Right lobe of liver (tissue), 6 donors: ENCODE results near the gene KLHDC8B. TPM values are rescaled to one million over a fixed set of nuclear protein-coding genes. Genes with fewer than 3 reads are reported as not detected.
A peak's percentile ranks its signal among the peaks of the same experiment; 100 is the strongest.

Experiments
- ATAC-seq, 4 donors: fragments of 200-7000 bp; cut with Tn5 transposase; one replicate each; pipeline ENCODE4 v1.9.1; 2020; ENCODE audit warnings: mild to moderate bottlenecking in 4 of 4, moderate library complexity in 4 of 4
- DNase-seq, 3 donors: peaks; one replicate each; pipeline ENCODE4 v3.0.0-alpha.2; 2020
- H3K27ac ChIP-seq, 3 donors: fragments of 200-600 bp; one replicate each; pipeline ENCODE4 v1.8.0; 2022
- H3K27me3 ChIP-seq, 2 donors: fragments of 200-600 bp; one replicate each; pipeline ENCODE4 v1.8.0; 2022
- H3K36me3 ChIP-seq, 4 donors: fragments of 200-600 bp; sonication (generic) in 1 of 4; one replicate each; pipeline versions ENCODE4 v1.5.1 to v1.8.0; 2017 to 2022; ENCODE audit warnings: control low read depth in 1 of 4
- H3K4me1 ChIP-seq, 4 donors: fragments of 200-600 bp; sonication (generic) in 1 of 4; one replicate each; pipeline versions ENCODE4 v1.5.1 to v1.8.0; 2017 to 2022; ENCODE audit warnings: control low read depth in 1 of 4
- H3K4me3 ChIP-seq, 3 donors: fragments of 200-600 bp; one replicate each; pipeline ENCODE4 v1.8.0; 2022
- H3K9me3 ChIP-seq, 4 donors: fragments of 200-600 bp; sonication (generic) in 1 of 4; one replicate each; pipeline versions ENCODE4 v1.5.1 to v1.8.0; 2017 to 2022; ENCODE audit warnings: control low read depth in 1 of 4
- POLR2A ChIP-seq: fragments of 450-650 bp; IDR thresholded peaks from one replicate; pipeline ENCODE4 v1.6.1; 2017; ENCODE audit warnings: antibody characterized with exemption, mild to moderate bottlenecking
- WGBS: methylation state at CpG from one replicate; pipeline ENCODE4 v1.1.6; 2018; ENCODE audit warnings: low coverage, low lambda C conversion rate; ENCODE audit not compliant: insufficient coverage; ENCODE audit errors: missing lambda C conversion rate; 5-methylcytosine and 5-hydroxymethylcytosine counted together
- intact Hi-C, 2 donors: fragments of 100-400 bp; cut with DNase I; formaldehyde crosslinking; loops; one replicate each; pipeline versions ENCODE4 v1.11.2 to v1.14.1; 2022
- total RNA-seq, 6 experiments: library from RNA; depleted of rRNA in 2 of 6; stranded (reverse); fragments of >200 nt in 2 of 6; fragmentation: NEBNext Ultra II Directional in 3 of 6; extraction: Animal tissue kit (Norgen Biotek cat#: 25700) in 3 of 6; gene quantifications; one replicate each; pipeline versions ENCODE4 v1.1.0 to v1.2.4, GENCODE V29; 2016 to 2023
- TF ChIP-seq, protein P1 (sequence below), 4 donors: fragments of 200-600 bp in 3 of 4; fragments of 450-650 bp in 1 of 4; IDR thresholded peaks; one replicate each; pipeline versions ENCODE4 v1.5.1 to v1.8.0; 2016 to 2022; ENCODE audit warnings: antibody characterized with exemption in 4 of 4, mild to moderate bottlenecking in 2 of 4
- donor health status: DM: no; HTN: yes; CAD: no.
- donor health status: DM: no; HTN: no; CAD: no.
- donor health status: DM: no; HTN: no; CAD: no.
- donor health status: DM: no; HTN: yes; CAD: no.
- donor health status: DM: no; HTN: yes; CAD: no.

The KLHDC8B gene
- total RNA-seq, 6 experiments from 2014 or later: 10.4 to 15.2 (median 11.5) TPM

- intact Hi-C loops: no loop called here
- peak overlapping the region in 1 of 3 donors; percentile 0 for H3K27ac ChIP-seq
- WGBS: 8% methylated on average over 2 of the region's 4 CpGs
- no peaks in the 10 kb centered on the region for H3K36me3 ChIP-seq
- no peak for TF ChIP-seq POLR2A
- TF ChIP-seq, protein P1, sequence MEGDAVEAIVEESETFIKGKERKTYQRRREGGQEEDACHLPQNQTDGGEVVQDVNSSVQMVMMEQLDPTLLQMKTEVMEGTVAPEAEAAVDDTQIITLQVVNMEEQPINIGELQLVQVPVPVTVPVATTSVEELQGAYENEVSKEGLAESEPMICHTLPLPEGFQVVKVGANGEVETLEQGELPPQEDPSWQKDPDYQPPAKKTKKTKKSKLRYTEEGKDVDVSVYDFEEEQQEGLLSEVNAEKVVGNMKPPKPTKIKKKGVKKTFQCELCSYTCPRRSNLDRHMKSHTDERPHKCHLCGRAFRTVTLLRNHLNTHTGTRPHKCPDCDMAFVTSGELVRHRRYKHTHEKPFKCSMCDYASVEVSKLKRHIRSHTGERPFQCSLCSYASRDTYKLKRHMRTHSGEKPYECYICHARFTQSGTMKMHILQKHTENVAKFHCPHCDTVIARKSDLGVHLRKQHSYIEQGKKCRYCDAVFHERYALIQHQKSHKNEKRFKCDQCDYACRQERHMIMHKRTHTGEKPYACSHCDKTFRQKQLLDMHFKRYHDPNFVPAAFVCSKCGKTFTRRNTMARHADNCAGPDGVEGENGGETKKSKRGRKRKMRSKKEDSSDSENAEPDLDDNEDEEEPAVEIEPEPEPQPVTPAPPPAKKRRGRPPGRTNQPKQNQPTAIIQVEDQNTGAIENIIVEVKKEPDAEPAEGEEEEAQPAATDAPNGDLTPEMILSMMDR (IDR thresholded peaks at IDR 0.05): no peak
- no peaks in the 10 kb centered on the region for H3K27me3 ChIP-seq
- H3K4me3 ChIP-seq: no peak overlapping the region
- DNase-seq: peak in 2 of 3 donors; percentile 67 to 79
- peaks cover 0 to 33% (median 12%) of the 10 kb centered on the region in 4 donors for H3K4me1 ChIP-seq
- peak in 3 of 4 donors; percentile 25 to 54 (median 42) for ATAC-seq
- H3K9me3 ChIP-seq: no peaks in the 10 kb centered on the region
Measured at GRCh38 chr3:49135499-49135898, 35.9 kb upstream of the KLHDC8B start.

GRCh38 chr3:49140080-49140479, 31.3 kb upstream of the KLHDC8B start:
- TF ChIP-seq, protein P1 (IDR thresholded peaks at IDR 0.05): no peak
- no peak for TF ChIP-seq POLR2A
- no peaks in the 10 kb centered on the region for H3K9me3 ChIP-seq
- peaks cover 0 to 8% (median 2%) of the 10 kb centered on the region in 4 donors for H3K4me1 ChIP-seq
- no peak overlapping the region for H3K27ac ChIP-seq
- intact Hi-C loops: no loop called here
- H3K36me3 ChIP-seq: no peaks in the 10 kb centered on the region
- no peak for DNase-seq
- no peak for ATAC-seq
- WGBS: 73% methylated on average over 3 of the region's 3 CpGs
- H3K4me3 ChIP-seq: no peak overlapping the region
- H3K27me3 ChIP-seq: no peaks in the 10 kb centered on the region

DNA sequence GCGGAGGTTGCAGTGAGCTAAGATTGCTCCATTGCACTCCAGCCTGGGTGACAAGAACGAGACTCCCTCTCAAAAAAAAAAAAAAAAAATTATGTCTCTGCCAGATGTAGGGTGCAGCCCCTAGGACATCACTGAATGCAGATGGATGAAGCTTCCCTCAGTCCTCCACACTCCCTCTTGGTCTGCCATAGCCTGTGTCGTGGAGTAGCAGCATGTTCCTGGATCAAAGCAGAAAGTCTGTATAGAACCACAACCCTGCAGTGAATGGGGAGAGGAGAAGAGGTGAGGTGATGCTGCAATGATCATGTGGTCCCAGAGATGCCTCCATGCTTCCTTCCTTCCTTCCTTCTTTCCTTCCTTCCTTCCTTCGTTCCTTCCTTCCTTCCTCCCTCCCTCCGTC, 23.2 kb upstream of the KLHDC8B start:
- Histone ChIP-seq H3K27ac (no peak overlapping the region), H3K36me3 (no peaks in the 10 kb centered on the region), H3K27me3 (no peaks in the 10 kb centered on the region), H3K4me3 (no peak overlapping the region), H3K4me1 (no peaks in the 10 kb centered on the region), H3K9me3 (no peaks in the 10 kb centered on the region)
- TF ChIP-seq POLR2A: no peak
- TF ChIP-seq, protein P1 (IDR thresholded peaks at IDR 0.05): no peak
- DNase-seq (no peak), ATAC-seq (no peak)
- 76% methylated on average over 4 of the region's 5 CpGs for WGBS
- intact Hi-C loops: no loop called here

- Histone ChIP-seq H3K27me3 (no peaks in the 10 kb centered on the region), H3K4me1 (no peaks in the 10 kb centered on the region), H3K27ac (no peak overlapping the region), H3K36me3 (no peaks in the 10 kb centered on the region), H3K4me3 (no peak overlapping the region), H3K9me3 (no peaks in the 10 kb centered on the region)
- DNase-seq (no peak), ATAC-seq (no peak)
- intact Hi-C loops: no loop called here
- 86% methylated on average over 1 of the region's 2 CpGs for WGBS
- TF ChIP-seq, protein P1 (IDR thresholded peaks at IDR 0.05): no peak
Measured at GRCh38 chr3:49151610-49152009, 19.8 kb upstream of the KLHDC8B start.

DNA sequence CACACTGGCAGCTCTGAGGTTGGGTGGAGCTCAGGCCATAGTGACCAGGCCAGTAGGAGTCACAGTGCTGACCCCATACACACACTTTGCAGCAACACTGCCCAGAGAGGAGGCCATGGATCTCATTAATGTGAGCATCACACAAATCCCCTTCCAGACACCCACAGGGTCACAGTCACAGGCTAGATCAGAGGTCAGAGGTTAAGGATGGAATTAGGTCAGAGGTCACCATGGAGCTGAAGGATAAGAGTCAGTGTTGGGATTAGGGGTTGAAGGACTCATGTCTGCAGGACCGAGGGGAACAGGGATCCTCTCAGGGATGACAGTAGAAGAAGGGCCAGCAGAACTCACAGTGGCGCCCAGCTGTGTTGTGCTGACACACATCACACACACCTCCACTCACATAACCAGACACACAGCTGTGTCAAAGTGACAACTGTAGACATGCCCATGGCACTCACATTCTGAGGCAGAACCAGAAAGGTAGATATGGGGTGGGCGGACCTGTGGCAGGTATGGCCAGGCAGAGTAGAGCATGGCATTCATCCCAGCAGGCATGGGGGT, 18.0 kb upstream of the KLHDC8B start:
- no peaks in the 10 kb centered on the region for H3K27me3 ChIP-seq
- intact Hi-C loops: no loop called here
- no peak overlapping the region for H3K27ac ChIP-seq
- H3K4me3 ChIP-seq: no peak overlapping the region
- ATAC-seq (peak in 1 of 4 donors; percentile 16), DNase-seq (no peak)
- H3K36me3 ChIP-seq: no peaks in the 10 kb centered on the region
- TF ChIP-seq, protein P1 (IDR thresholded peaks at IDR 0.05): no peak
- no peaks in the 10 kb centered on the region for H3K9me3 ChIP-seq
- WGBS: no CpG with 5 or more reads among the region's 3 CpGs
- H3K4me1 ChIP-seq: no peaks in the 10 kb centered on the region
